ENCODE measurements around the gene CPEB3. TPM values are rescaled to one million over a fixed set of nuclear protein-coding genes. Genes with fewer than 3 reads are reported as not detected.

CPEB3 gene
- total RNA-seq, 2 experiments from 2014 or later, result 0.66 to 3.2 TPM

GRCh38 chr10:92305133-92306072 lies 14.5 kb upstream of the CPEB3 start:
- intact Hi-C loops (cut with micrococcal nuclease; ENCODE audit: unreplicated experiment), result no loop called here
- ChIA-PET CTCF (ENCODE audit: unreplicated experiment) (no interaction called here), POLR2A (interaction anchor here (0.6 to 1.4 kb wide), 4 partner anchors 9 to 153 kb away, joined by 3 to 5 read pairs (median 4); no protein-coding TSS in a partner anchor)
- TF ChIP-seq EZH2phosphoT487 (IDR thresholded peaks at IDR 0.05; ENCODE audit: borderline replicate concordance, low read depth, low read length) (no peak), CTCF (conservative IDR thresholded peaks at IDR 0.05; ENCODE audit: low read length) (no peak)
- peaks cover 54% of the 10 kb centered on the region for H3K79me2 ChIP-seq (ENCODE audit: insufficient read depth, low read depth, low read length)
- no peak overlapping the region for H2AFZ ChIP-seq (ENCODE audit: low read length)
- H3K4me1 ChIP-seq (ENCODE audit: insufficient read depth, low read length, poor library complexity, severe bottlenecking), result peaks cover 3% of the 10 kb centered on the region
- no peak overlapping the region for H3K4me2 ChIP-seq (ENCODE audit: low read length)
- no peak overlapping the region for H3K4me3 ChIP-seq (ENCODE audit: low read depth, low read length, poor library complexity, severe bottlenecking)
- H3K36me3 ChIP-seq (ENCODE audit: insufficient read depth, low read length), result peaks cover 12% of the 10 kb centered on the region
- no peak for DNase-seq (ENCODE audit: low spot score)
- H3K9me3 ChIP-seq (ENCODE audit: low read length), result no peaks in the 10 kb centered on the region
- no peaks in the 10 kb centered on the region for H3K9me2 ChIP-seq (ENCODE audit: insufficient read depth, low read length)
- no TSS peak for BruUV-seq (replicated peaks)
- H4K20me1 ChIP-seq (ENCODE audit: insufficient read depth, low read length), result peaks cover 14% of the 10 kb centered on the region
- H3K27ac ChIP-seq (ENCODE audit: low read depth, low read length, poor library complexity, severe bottlenecking), result no peak overlapping the region

GRCh38 chr10:92304061-92304460 lies 13.2 kb upstream of the CPEB3 start:
- no peaks in the 10 kb centered on the region for H3K9me2 ChIP-seq (ENCODE audit: insufficient read depth, low read length)
- peaks cover 3% of the 10 kb centered on the region for H3K4me1 ChIP-seq (ENCODE audit: insufficient read depth, low read length, poor library complexity, severe bottlenecking)
- no peak overlapping the region for H3K27ac ChIP-seq (ENCODE audit: low read depth, low read length, poor library complexity, severe bottlenecking)
- no peak for DNase-seq (ENCODE audit: low spot score)
- H4K20me1 ChIP-seq (ENCODE audit: insufficient read depth, low read length), result peaks cover 14% of the 10 kb centered on the region
- no TSS peak for BruUV-seq (replicated peaks)
- H3K9me3 ChIP-seq (ENCODE audit: low read length), result no peaks in the 10 kb centered on the region
- H2AFZ ChIP-seq (ENCODE audit: low read length), result no peak overlapping the region
- no peak overlapping the region for H3K4me3 ChIP-seq (ENCODE audit: low read depth, low read length, poor library complexity, severe bottlenecking)
- TF ChIP-seq CTCF (conservative IDR thresholded peaks at IDR 0.05; ENCODE audit: low read length) (no peak), EZH2phosphoT487 (IDR thresholded peaks at IDR 0.05; ENCODE audit: borderline replicate concordance, low read depth, low read length) (no peak)
- H3K79me2 ChIP-seq (ENCODE audit: insufficient read depth, low read depth, low read length), result peaks cover 41% of the 10 kb centered on the region
- ChIA-PET CTCF (ENCODE audit: unreplicated experiment) (no interaction called here), POLR2A (interaction anchor here (0.6 to 1.4 kb wide), 7 partner anchors 8 to 151 kb away, joined by 3 to 5 read pairs (median 3); partner anchors contain the start of genes CPEB3 and MARCHF5)
- H3K4me2 ChIP-seq (ENCODE audit: low read length), result no peak overlapping the region
- peaks cover 18% of the 10 kb centered on the region for H3K36me3 ChIP-seq (ENCODE audit: insufficient read depth, low read length)
- intact Hi-C loops (cut with micrococcal nuclease; ENCODE audit: unreplicated experiment), result no loop called here

GRCh38 chr10:92303096-92303495 lies 12.2 kb upstream of the CPEB3 start:
- no peak overlapping the region for H3K27ac ChIP-seq (ENCODE audit: low read depth, low read length, poor library complexity, severe bottlenecking)
- H3K9me3 ChIP-seq (ENCODE audit: low read length), result no peaks in the 10 kb centered on the region
- H3K9me2 ChIP-seq (ENCODE audit: insufficient read depth, low read length), result no peaks in the 10 kb centered on the region
- TF ChIP-seq CTCF (conservative IDR thresholded peaks at IDR 0.05; ENCODE audit: low read length), result no peak
- DNase-seq (ENCODE audit: low spot score), result no peak
- no peak overlapping the region for H2AFZ ChIP-seq (ENCODE audit: low read length)
- H3K79me2 ChIP-seq (ENCODE audit: insufficient read depth, low read depth, low read length), result peaks cover 47% of the 10 kb centered on the region
- H3K4me3 ChIP-seq (ENCODE audit: low read depth, low read length, poor library complexity, severe bottlenecking), result no peak overlapping the region
- H4K20me1 ChIP-seq (ENCODE audit: insufficient read depth, low read length), result peaks cover 14% of the 10 kb centered on the region
- no TSS peak for BruUV-seq (replicated peaks)
- H3K36me3 ChIP-seq (ENCODE audit: insufficient read depth, low read length), result peaks cover 18% of the 10 kb centered on the region
- intact Hi-C loops (cut with micrococcal nuclease; ENCODE audit: unreplicated experiment), result no loop called here
- POLR2A ChIA-PET, result interaction anchor here (0.6 to 0.7 kb wide), 3 partner anchors 11 to 935 kb away, joined by 3 to 7 read pairs (median 3); no protein-coding TSS in a partner anchor
- CTCF ChIA-PET (ENCODE audit: unreplicated experiment), result no interaction called here
- H3K4me1 ChIP-seq (ENCODE audit: insufficient read depth, low read length, poor library complexity, severe bottlenecking), result peaks cover 3% of the 10 kb centered on the region
- no peak overlapping the region for H3K4me2 ChIP-seq (ENCODE audit: low read length)
